Measurements from ENCODE around the gene LRRC26. TPM values are rescaled to one million over a fixed set of nuclear protein-coding genes. Genes with fewer than 3 reads are reported as not detected.
A peak's percentile ranks its signal among the peaks of the same experiment; 100 is the strongest.

LRRC26 gene
- total and polyA plus RNA-seq, 2 of the 13 experiments (the other 11 are each of a cell fraction or from before 2014, with no cell fraction given) = not detected

DNA sequence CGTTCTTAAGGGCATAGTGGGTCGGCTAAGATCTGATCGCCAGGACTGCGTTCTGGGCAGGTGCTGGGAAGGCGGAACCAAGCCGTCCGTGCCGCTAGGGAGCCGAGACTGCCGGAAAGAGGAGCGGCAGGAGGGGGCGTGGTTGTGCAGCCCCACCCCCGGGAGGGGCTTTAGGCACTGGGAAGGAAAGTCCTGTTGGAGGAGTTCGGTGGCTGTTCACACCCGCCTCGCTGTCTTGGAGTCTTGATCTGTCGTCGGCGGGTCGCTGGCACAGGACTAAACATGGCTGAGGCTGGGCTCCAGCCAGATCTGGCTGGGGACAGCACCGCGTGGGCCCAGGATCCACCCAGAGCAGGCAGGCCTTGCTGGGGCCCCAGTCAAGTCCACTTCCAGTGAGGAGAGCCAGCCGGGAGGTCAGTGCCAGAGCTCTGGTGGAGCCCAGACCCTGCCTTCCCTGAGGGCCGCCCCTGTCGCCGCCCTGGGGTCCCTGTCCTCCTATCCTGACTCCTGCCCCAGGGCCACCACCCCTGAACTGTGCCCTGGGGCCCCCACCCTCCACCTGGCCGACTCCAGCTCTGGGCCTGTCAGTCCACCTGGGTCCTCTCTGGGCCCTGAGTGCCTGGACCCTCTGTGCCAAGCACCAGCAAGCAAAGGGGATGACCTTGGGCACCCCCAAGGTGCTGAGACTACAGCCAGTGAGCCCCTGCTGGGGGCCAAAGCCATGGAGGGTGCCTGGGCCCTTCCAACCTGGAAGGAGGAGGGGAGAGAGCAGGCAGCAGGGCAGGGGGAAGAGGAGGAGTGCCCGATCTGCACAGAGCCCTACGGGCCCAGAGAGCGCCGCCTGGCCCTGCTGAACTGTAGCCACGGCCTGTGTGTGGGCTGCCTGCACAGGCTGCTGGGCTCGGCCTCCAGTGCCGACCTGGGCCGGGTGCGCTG lies 47.7 kb upstream of the LRRC26 start (continued):
- TF ChIP-seq NFAT5 (CRISPR knock-in tag; IDR thresholded peaks at IDR 0.05) = no peak
- no peak; the same call in none of the 2 replicates for TF ChIP-seq NFYC (CRISPR knock-in tag; IDR thresholded peaks at IDR 0.05)
- TF ChIP-seq ZNF264 (CRISPR knock-in tag; IDR thresholded peaks at IDR 0.05) = no peak
- TF ChIP-seq BCLAF1 (IDR thresholded peaks at IDR 0.05) = no peak
- no peak for TF ChIP-seq TOPORS (CRISPR knock-in tag; IDR thresholded peaks at IDR 0.05)
- TF ChIP-seq ZNF720 (CRISPR knock-in tag; IDR thresholded peaks at IDR 0.05) = no peak
- TF ChIP-seq PHF20 (CRISPR knock-in tag; IDR thresholded peaks at IDR 0.05) = peak; percentile 60
- peak; percentile 38; the same call in 1 of the 2 replicates for TF ChIP-seq SSRP1 (CRISPR knock-in tag; IDR thresholded peaks at IDR 0.05)
- TF ChIP-seq ZNF878 (CRISPR knock-in tag; IDR thresholded peaks at IDR 0.05) = no peak
- TF ChIP-seq ZNF276 (CRISPR knock-in tag; IDR thresholded peaks at IDR 0.05; ENCODE audit: low read depth) = no peak; the same call in 1 of the 2 replicates
- peak; percentile 68 for TF ChIP-seq SRSF1 (optimal IDR thresholded peaks at IDR 0.05; ENCODE audit: low read depth, low read length)
- TF ChIP-seq GRHL1 (CRISPR knock-in tag; conservative IDR thresholded peaks at IDR 0.05) = no peak
- TF ChIP-seq, protein P1, sequence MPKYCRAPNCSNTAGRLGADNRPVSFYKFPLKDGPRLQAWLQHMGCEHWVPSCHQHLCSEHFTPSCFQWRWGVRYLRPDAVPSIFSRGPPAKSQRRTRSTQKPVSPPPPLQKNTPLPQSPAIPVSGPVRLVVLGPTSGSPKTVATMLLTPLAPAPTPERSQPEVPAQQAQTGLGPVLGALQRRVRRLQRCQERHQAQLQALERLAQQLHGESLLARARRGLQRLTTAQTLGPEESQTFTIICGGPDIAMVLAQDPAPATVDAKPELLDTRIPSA (CRISPR knock-in tag; IDR thresholded peaks at IDR 0.05; ENCODE audit: borderline replicate concordance) = 0 out of 2 replicates have a peak, but pooled peaks have one; percentile 27
- no peak for TF ChIP-seq NFIB (CRISPR knock-in tag; IDR thresholded peaks at IDR 0.05; ENCODE audit: borderline replicate concordance)
- TF ChIP-seq EED (CRISPR knock-in tag; IDR thresholded peaks at IDR 0.05) = no peak

Measured in HepG2 (cell line).